ENCODE data around the gene ITFG1. TPM values are rescaled to one million over a fixed set of nuclear protein-coding genes. Genes with fewer than 3 reads are reported as not detected.
A peak's percentile ranks its signal among the peaks of the same experiment; 100 is the strongest.

The ITFG1 gene
- total and polyA plus RNA-seq, 2 of the 8 experiments (the other 6 are each of a cell fraction or from before 2014, with no cell fraction given): 13.8 to 22.2 TPM

DNA sequence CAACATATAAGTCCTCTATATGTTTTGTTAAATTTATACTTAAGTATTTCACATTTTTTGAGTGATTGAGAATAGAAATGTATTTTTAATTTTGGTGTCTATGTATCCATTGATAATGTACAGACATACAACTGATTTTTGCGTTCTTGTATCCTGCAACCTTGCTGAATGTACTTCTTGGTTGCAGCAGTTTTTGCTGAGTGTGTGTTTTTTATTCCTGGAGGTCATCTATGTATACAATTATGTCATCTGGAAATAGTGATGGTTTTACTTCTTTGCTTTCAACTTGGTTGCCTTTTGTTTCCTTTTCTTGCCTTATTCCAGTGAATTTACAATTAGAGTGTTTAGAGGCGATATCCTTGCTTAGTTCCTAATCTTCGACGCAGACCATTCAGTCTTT lies 249.6 kb downstream of the ITFG1 start:
- Histone ChIP-seq H2BK20ac (ENCODE audit: low read length) (no peak overlapping the region), H3K9ac (replicated peaks in 1 of 4; ENCODE audit: extremely low read depth in 1 of 4, low read depth in 3 of 4, low read length in 3 of 4) (no peak overlapping the region)
- 80% methylated on average over 4 of the region's 4 CpGs; no CpG with 5 or more reads in 1 of the 2 experiments for WGBS, 2 experiments (ENCODE audit: extremely low coverage in 1 of 2, insufficient coverage in 1 of 2, insufficient read length in 1 of 2, insufficient replicate concordance in 2 of 2, low coverage in 1 of 2, low lambda C conversion rate in 2 of 2, missing lambda C conversion rate in 1 of 2)

More for the DNA sequence above, 249.6 kb downstream of the ITFG1 start:
- Histone ChIP-seq H3K36me3 (ENCODE audit: control insufficient read depth in 2 of 4, insufficient read depth in 4 of 4, low read length in 3 of 4) (no peaks in the 10 kb centered on the region), H3K27ac (ENCODE audit: low read depth, low read length) (no peak overlapping the region), H4K20me1 (replicated peaks in 1 of 2; ENCODE audit: control insufficient read depth in 1 of 2, insufficient read depth in 2 of 2, low read length in 2 of 2) (no peaks in the 10 kb centered on the region), H2AFZ (ENCODE audit: low read length) (no peak overlapping the region), H4K5ac (ENCODE audit: insufficient read length, low read depth, low read length) (no peak overlapping the region), H3K4me2 (ENCODE audit: insufficient read depth in 1 of 2, low read depth in 2 of 2, low read length in 2 of 2) (no peak overlapping the region), H2BK5ac (ENCODE audit: low read depth, low read length) (no peak overlapping the region), H3K4me3 (ENCODE audit: extremely low read depth in 1 of 4, insufficient read depth in 2 of 4, low read depth in 3 of 4, low read length in 4 of 4) (no peak overlapping the region), H2BK15ac (ENCODE audit: low read length) (no peak overlapping the region), H3K9me3 (ENCODE audit: insufficient read depth in 2 of 2, low read depth in 1 of 2, low read length in 1 of 2) (no peaks in the 10 kb centered on the region), H2BK120ac (replicated peaks; ENCODE audit: low read depth, low read length) (no peak overlapping the region), H3K4me1 (replicated peaks in 1 of 4; ENCODE audit: control insufficient read depth in 3 of 4, insufficient read depth in 4 of 4, low read length in 3 of 4) (no peaks in the 10 kb centered on the region), H3K14ac (ENCODE audit: insufficient read length) (no peak overlapping the region), H3K27me3 (replicated peaks in 1 of 4; ENCODE audit: control insufficient read depth in 3 of 4, extremely low read depth in 1 of 4, insufficient read depth in 3 of 4, low read length in 3 of 4) (no peaks in the 10 kb centered on the region), H2AK5ac (ENCODE audit: low read depth, low read length) (no peak overlapping the region), H4K8ac (ENCODE audit: extremely low read depth, insufficient read depth, low read length) (no peak overlapping the region), H3K56ac (replicated peaks; ENCODE audit: insufficient read length, low read depth, low read length) (no peak overlapping the region), H2BK12ac (ENCODE audit: low read depth, low read length) (no peak overlapping the region), H3K79me2 (ENCODE audit: control insufficient read depth in 1 of 2, insufficient read depth in 2 of 2, low read length in 2 of 2) (no peaks in the 10 kb centered on the region), H3K18ac (ENCODE audit: extremely low read depth, low read length) (no peak overlapping the region), H3K79me1 (ENCODE audit: low read depth, low read length) (no peaks in the 10 kb centered on the region), H3K23me2 (ENCODE audit: low read depth, low read length) (no peaks in the 10 kb centered on the region), H3K23ac (ENCODE audit: insufficient read length) (no peak overlapping the region), H3K4ac (replicated peaks; ENCODE audit: insufficient read length, low read depth, low read length) (no peak overlapping the region), H4K91ac (replicated peaks; ENCODE audit: insufficient read length, low read length) (no peak overlapping the region)
- POLR2A ChIA-PET (ENCODE audit: partially characterized antibody): no interaction called here
- no peak for FAIRE-seq
- no peak for DNase-seq (ENCODE audit: low read depth in 1 of 2, low spot score in 2 of 2)
- CTCF ChIA-PET (ENCODE audit: partially characterized antibody): no interaction called here
- TF ChIP-seq RAD21 (IDR thresholded peaks at IDR 0.05 in 1 of 2, conservative IDR thresholded peaks at IDR 0.05 in 1 of 2; ENCODE audit: low read depth in 2 of 2, low read length in 2 of 2) (no peak), GTF2F1 (IDR thresholded peaks at IDR 0.05; ENCODE audit: borderline replicate concordance, low read depth, low read length) (no peak), MAFK (IDR thresholded peaks at IDR 0.05; ENCODE audit: low read depth, low read length) (peak; percentile 66; the same call in 1 of the 2 replicates)

Measured in H1 (cell line).